Bronchial epithelial cell (primary cell): ENCODE results near the gene KRT39. TPM values are rescaled to one million over a fixed set of nuclear protein-coding genes. Genes with fewer than 3 reads are reported as not detected.

Experiments
- DNase-seq: peaks from one replicate; pipeline ENCODE4 v3.0.0-alpha.2; 2010; ENCODE audit warnings: low read depth
- FAIRE-seq: peaks from 2 replicates; lab custom pipeline; 2011; peaks lifted over from hg19 to GRCh38; lab: Jason Lieb, UNC
- H3K27me3 ChIP-seq: 2 replicates; pipeline ENCODE4 v1.5.1; 2011; ENCODE audit warnings: low read length; ENCODE audit not compliant: control insufficient read depth, insufficient read depth
- H3K36me3 ChIP-seq: 2 replicates; pipeline ENCODE4 v1.5.1; 2011; ENCODE audit warnings: low read length; ENCODE audit not compliant: control insufficient read depth, insufficient read depth
- H3K4me3 ChIP-seq: 2 replicates; pipeline ENCODE4 v1.5.1; 2011; ENCODE audit warnings: mild to moderate bottlenecking, low read depth, low read length, control low read depth
- total RNA-seq: library from RNA; depleted of rRNA; stranded (reverse); fragments of >200 nt; gene quantifications from 2 replicates; pipeline ENCODE4 v1.2.1, GENCODE V29; 2014
- TF ChIP-seq, protein P1 (sequence below): IDR thresholded peaks from 2 replicates; pipeline ENCODE4 v1.5.1; 2011; ENCODE audit warnings: mild to moderate bottlenecking, moderate library complexity, low read length, control low read depth, inconsistent platforms; ENCODE audit not compliant: insufficient read depth, severe bottlenecking

Gene KRT39
- total RNA-seq, 1 donor from 2014 or later: not detected

DNA sequence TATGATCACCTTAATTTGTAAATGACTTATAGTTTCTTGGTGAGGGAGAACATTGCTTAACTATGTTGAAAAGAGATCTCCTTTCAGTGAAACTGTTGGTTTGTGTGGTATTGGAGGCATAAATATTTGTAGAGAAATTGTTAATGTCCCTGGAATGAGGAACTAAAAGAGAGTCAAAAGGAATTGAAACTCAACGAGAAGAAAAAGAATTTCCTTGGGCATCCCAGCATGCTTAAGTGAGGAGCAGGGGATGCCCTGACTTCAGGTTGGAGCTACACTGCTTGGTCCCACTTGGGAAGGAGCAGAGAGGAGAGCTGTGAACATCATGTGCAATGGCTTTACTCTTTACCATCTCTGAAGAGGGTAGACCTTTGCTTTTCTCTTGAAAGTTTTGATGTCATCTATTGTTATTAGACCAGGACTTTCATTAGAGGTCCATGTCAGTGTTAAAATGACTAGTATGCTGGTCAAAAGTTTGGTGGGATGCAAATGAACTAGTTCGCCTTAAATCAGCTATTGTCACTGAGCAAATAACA, 51.0 kb downstream of the KRT39 start:
- FAIRE-seq (no peak), DNase-seq (peak; percentile 89)
- no peaks in the 10 kb centered on the region for H3K36me3 ChIP-seq
- no peak overlapping the region for H3K4me3 ChIP-seq
- TF ChIP-seq, protein P1, sequence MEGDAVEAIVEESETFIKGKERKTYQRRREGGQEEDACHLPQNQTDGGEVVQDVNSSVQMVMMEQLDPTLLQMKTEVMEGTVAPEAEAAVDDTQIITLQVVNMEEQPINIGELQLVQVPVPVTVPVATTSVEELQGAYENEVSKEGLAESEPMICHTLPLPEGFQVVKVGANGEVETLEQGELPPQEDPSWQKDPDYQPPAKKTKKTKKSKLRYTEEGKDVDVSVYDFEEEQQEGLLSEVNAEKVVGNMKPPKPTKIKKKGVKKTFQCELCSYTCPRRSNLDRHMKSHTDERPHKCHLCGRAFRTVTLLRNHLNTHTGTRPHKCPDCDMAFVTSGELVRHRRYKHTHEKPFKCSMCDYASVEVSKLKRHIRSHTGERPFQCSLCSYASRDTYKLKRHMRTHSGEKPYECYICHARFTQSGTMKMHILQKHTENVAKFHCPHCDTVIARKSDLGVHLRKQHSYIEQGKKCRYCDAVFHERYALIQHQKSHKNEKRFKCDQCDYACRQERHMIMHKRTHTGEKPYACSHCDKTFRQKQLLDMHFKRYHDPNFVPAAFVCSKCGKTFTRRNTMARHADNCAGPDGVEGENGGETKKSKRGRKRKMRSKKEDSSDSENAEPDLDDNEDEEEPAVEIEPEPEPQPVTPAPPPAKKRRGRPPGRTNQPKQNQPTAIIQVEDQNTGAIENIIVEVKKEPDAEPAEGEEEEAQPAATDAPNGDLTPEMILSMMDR: no peak
- H3K27me3 ChIP-seq: no peaks in the 10 kb centered on the region

DNA sequence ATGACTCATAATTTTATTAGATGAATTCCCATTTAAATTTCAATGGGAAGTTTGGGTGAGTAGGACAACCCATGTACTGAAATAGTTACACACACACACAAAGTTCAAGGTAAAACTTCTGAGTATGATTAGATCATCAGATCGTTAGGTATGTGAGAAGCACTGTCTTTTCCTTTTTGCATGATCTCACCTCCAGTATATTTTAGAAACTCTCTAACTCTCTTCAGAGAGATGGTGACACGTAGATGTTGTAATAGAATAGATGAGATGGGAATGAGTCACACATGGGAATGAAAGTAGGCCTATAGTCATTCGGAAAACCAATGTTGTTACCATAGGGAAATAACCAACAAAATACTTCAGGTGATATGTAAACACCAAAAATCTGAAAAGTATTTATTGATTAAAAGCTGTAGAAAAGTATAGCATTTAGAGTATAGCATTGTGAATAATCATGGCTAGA, 51.5 kb downstream of the KRT39 start:
- Histone ChIP-seq H3K36me3 (no peaks in the 10 kb centered on the region), H3K4me3 (no peak overlapping the region), H3K27me3 (no peaks in the 10 kb centered on the region)
- FAIRE-seq (peak; percentile 60), DNase-seq (peak; percentile 100)
- TF ChIP-seq, protein P1: no peak

DNA sequence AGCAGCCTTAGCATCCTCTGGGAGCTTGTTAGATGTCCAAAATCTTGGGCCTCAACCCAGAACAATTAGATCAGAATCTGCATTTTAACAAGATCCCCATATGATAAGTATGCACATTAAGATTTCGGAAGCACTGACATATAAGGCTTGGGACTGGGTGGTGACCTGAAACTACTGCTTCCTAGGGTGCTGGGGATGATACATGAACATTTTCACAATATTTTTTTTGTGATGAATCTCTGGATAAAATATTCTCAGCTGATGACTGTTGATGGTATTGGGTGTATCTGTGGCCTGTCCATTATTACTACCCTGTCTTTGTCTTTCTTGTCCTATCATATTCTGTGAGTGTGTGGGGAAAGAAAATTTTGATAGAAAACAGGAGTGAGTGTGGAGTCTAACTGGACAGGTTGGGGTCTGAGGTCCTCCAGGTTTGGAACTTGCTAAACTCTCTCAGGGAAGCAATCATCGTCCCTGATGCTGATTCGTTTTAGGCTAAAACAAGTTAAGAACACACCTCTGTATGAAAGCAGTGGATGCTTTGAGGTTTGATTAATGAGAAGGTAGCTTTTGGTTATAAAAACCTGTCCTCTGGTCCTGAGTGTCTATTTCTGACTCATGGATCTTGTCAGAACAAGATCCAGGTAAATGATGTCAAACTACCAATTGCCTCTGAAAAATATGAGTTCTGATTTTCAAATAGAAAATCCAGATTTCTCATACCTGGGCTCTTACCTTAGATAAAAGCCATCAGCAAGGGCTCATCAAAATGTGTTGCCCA, 52.5 kb downstream of the KRT39 start:
- no peak for FAIRE-seq

DNA sequence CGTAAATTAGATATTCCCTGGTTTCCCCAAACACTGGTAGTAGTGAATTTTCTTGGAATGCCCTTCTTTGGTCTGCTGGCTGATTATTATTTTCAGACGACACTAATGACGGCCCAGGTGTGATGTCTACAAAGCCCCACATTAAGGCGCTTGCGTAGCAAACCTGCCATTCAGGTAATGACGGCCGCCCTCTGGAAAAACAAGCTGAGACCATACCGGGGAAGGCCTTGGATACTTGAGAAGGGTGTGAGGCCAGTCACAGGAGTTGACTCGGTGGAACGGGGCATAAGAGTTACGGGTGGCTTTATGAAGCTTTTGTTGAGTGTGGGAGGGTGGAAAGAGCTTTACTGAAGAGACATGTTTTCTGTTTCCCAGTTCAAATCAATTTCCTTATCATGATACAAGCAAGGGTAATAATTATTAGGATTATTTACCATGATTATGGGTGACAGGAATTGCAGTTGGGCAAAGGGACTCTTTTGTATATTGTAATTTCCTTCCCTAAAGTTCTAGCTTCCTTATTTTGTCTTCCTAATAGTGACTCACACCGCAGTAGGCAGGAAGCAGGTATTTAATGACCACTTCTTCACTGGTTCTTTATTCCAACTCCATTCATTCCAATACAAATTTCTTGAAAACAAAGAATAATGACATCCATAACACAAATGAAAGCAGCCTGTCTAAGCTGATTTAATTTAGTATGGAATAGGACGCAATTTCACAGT, 54.1 kb downstream of the KRT39 start:
- TF ChIP-seq, protein P1: no peak
- FAIRE-seq: no peak
- Histone ChIP-seq H3K36me3 (no peaks in the 10 kb centered on the region), H3K4me3 (no peak overlapping the region), H3K27me3 (no peaks in the 10 kb centered on the region)
- DNase-seq: peak; percentile 69

More for the DNA sequence above, 52.5 kb downstream of the KRT39 start:
- Histone ChIP-seq H3K36me3 (no peaks in the 10 kb centered on the region), H3K27me3 (no peaks in the 10 kb centered on the region), H3K4me3 (no peak overlapping the region)
- DNase-seq: peak; percentile 88
- TF ChIP-seq, protein P1: no peak

DNA sequence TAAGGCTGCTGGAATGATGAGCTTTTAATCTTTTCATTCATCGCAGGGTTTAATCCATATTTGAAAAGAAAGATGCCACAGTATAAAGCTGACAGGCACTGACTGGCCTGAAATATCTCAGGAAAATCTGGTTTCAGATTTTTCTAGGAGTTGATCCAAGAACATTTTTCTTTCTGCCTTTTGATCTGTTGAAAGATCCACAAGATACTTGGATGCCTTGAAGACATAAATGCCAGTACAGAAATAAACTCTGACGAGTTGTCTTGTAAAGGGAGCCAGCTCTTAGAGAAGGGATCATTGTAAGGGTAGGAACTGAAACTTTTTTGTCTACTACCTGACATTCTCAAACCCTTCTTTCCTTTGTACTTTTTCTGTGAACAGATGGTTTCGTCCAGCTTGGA, 56.3 kb downstream of the KRT39 start:
- no peak for FAIRE-seq
- H3K4me3 ChIP-seq: no peak overlapping the region

More for the DNA sequence above, 56.3 kb downstream of the KRT39 start:
- no peaks in the 10 kb centered on the region for H3K36me3 ChIP-seq
- H3K27me3 ChIP-seq: no peaks in the 10 kb centered on the region
- TF ChIP-seq, protein P1: no peak
- DNase-seq: peak; percentile 38
